Panc1 (cell line): ENCODE data around the gene CITED4. TPM values are rescaled to one million over a fixed set of nuclear protein-coding genes. Genes with fewer than 3 reads are reported as not detected.
A peak's percentile ranks its signal among the peaks of the same experiment; 100 is the strongest.

Experiments used
- ATAC-seq: fragments of 200-7000 bp; cut with Tn5 transposase; 2 replicates; pipeline ENCODE4 v1.9.1; 2020; ENCODE audit warnings: mild to moderate bottlenecking, moderate library complexity
- BruUV-seq: library from RNA; stranded (reverse); fragments of 400-500 nt; replicated peaks from 2 replicates; lab custom pipeline; 2021; lab: Mats Ljungman, UMichigan
- CTCF ChIA-PET: fragments of 300-600 bp; sonication (Branson Sonifier 250); formaldehyde crosslinking; loops from one replicate; lab custom pipeline; 2022; ENCODE audit warnings: antibody characterized with exemption; lab: Charles Lee
- POLR2A ChIA-PET: fragments of 300-600 bp; sonication (Branson Sonifier 250); formaldehyde crosslinking; loops from one replicate; lab custom pipeline; 2022; ENCODE audit warnings: antibody characterized with exemption; lab: Charles Lee
- DNase-seq: peaks from one replicate; pipeline ENCODE4 v3.0.0-alpha.2; 2010; ENCODE audit warnings: low read depth, low spot score
- H3K27ac ChIP-seq: 2 replicates; pipeline ENCODE4 v1.5.1; 2011; ENCODE audit warnings: mild to moderate bottlenecking, low read length, inconsistent platforms
- H3K27me3 ChIP-seq: fragments of 200-500 bp; sonication (Bioruptor generic); 2 replicates; pipeline ENCODE4 v1.6.0; 2014; ENCODE audit warnings: low read length, inconsistent platforms; ENCODE audit not compliant: control insufficient read depth, insufficient read depth
- H3K36me3 ChIP-seq: fragments of 200-500 bp; sonication (Bioruptor generic); 2 replicates; pipeline ENCODE4 v1.5.1; 2014; ENCODE audit warnings: inconsistent platforms, mild to moderate bottlenecking, low read length, moderate library complexity; ENCODE audit not compliant: control insufficient read depth, insufficient read depth
- H3K4me1 ChIP-seq: 2 replicates; pipeline ENCODE4 v1.5.1; 2011; ENCODE audit warnings: inconsistent platforms, mild to moderate bottlenecking, low read length, moderate library complexity; ENCODE audit not compliant: control insufficient read depth, insufficient read depth
- H3K4me3 ChIP-seq, 2 experiments: 2 replicates each; pipeline ENCODE4 v1.5.1; 2011 to 2012; ENCODE audit warnings: low read depth in 2 of 2, low read length in 2 of 2, mild to moderate bottlenecking in 2 of 2, inconsistent platforms in 1 of 2, moderate library complexity in 1 of 2
- H3K9me3 ChIP-seq: fragments of 200-500 bp; sonication (Bioruptor generic); 2 replicates; pipeline ENCODE4 v1.5.1; 2014; ENCODE audit warnings: low read depth, mild to moderate bottlenecking, inconsistent platforms, low read length, moderate library complexity; ENCODE audit not compliant: control insufficient read depth, insufficient read depth
- CTCF ChIP-seq: fragments of 450-650 bp; IDR thresholded peaks from 2 replicates; pipeline ENCODE4 v1.5.1; 2017; ENCODE audit warnings: mild to moderate bottlenecking
- REST ChIP-seq, 2 experiments: IDR thresholded peaks; 2 replicates each; pipeline ENCODE4 v1.6.1; 2011 to 2012; ENCODE audit warnings: low read depth in 2 of 2, control low read depth in 1 of 2, low read length in 1 of 2, mild to moderate bottlenecking in 1 of 2, moderate library complexity in 1 of 2; ENCODE audit not compliant: insufficient read depth in 1 of 2
- SIN3A ChIP-seq: IDR thresholded peaks from 2 replicates; pipeline ENCODE4 v1.6.1; 2012; ENCODE audit warnings: low read depth, mild to moderate bottlenecking, low read length, moderate library complexity, borderline replicate concordance; ENCODE audit not compliant: insufficient read depth
- TCF7L2 ChIP-seq: IDR thresholded peaks from 2 replicates; pipeline ENCODE4 v1.6.1; 2011; ENCODE audit warnings: mild to moderate bottlenecking, low read depth, low read length, inconsistent platforms
- in situ Hi-C: cut with HindIII; loops from 2 replicates; pipeline ENCODE4 v1.10.0; 2016; ENCODE audit warnings: low sequenced_read_pairs, low pct_unique_long_range_greater_than_20kb
- intact Hi-C: fragments of 100-400 bp; cut with micrococcal nuclease; formaldehyde crosslinking; loops from one replicate; pipeline ENCODE4 v1.10.0; 2022; ENCODE audit not compliant: unreplicated experiment
- total RNA-seq: library from RNA; stranded (reverse); gene quantifications from one replicate; pipeline ENCODE4 v1.2.1, GENCODE V29; 2021; ENCODE audit not compliant: unreplicated experiment

CITED4 gene
- total RNA-seq, 1 experiment from 2014 or later: 145 TPM

- in situ Hi-C loops (no loop called here), intact Hi-C loops (no loop called here)
- H3K4me3 ChIP-seq: no peak overlapping the region
- DNase-seq (no peak), ATAC-seq (no peak)
- H3K36me3 ChIP-seq: no peaks in the 10 kb centered on the region
- ChIA-PET CTCF (interaction anchor here (0.6 to 1.7 kb wide), 3 partner anchors 69 to 114 kb away, joined by 4 to 20 read pairs (median 6); no protein-coding TSS in a partner anchor), POLR2A (interaction anchor here (0.6 kb wide), 1 partner anchor 40 kb away, joined by 13 read pairs; no protein-coding TSS in a partner anchor)
- H3K27ac ChIP-seq: no peak overlapping the region
- no TSS peak for BruUV-seq
- peaks cover 25% of the 10 kb centered on the region for H3K4me1 ChIP-seq
- no peak for TF ChIP-seq REST (IDR thresholded peaks at IDR 0.05; ENCODE audit: insufficient read depth in 1 of 2, low read depth in 2 of 2, low read length in 1 of 2)
- no peak for TF ChIP-seq SIN3A
- no peak for TF ChIP-seq CTCF
- TF ChIP-seq TCF7L2: no peak
- no peaks in the 10 kb centered on the region for H3K9me3 ChIP-seq
- no peaks in the 10 kb centered on the region for H3K27me3 ChIP-seq
These were observed 6.0 kb downstream of the CITED4 start for GRCh38 chr1:40856116-40856515.

- intact Hi-C loops (no loop called here), in situ Hi-C loops (no loop called here)
- H3K4me1 ChIP-seq: peaks cover 21% of the 10 kb centered on the region
- H3K27ac ChIP-seq: no peak overlapping the region
- H3K9me3 ChIP-seq: no peaks in the 10 kb centered on the region
- CTCF ChIA-PET: interaction anchor here (0.6 to 1.7 kb wide), 2 partner anchors 94 to 115 kb away, joined by 6 to 20 read pairs; no protein-coding TSS in a partner anchor
- DNase-seq: no peak
- no peak overlapping the region for H3K4me3 ChIP-seq
- POLR2A ChIA-PET: interaction anchor here (0.6 kb wide), 1 partner anchor 41 kb away, joined by 13 read pairs; no protein-coding TSS in a partner anchor
- BruUV-seq: no TSS peak
- no peaks in the 10 kb centered on the region for H3K27me3 ChIP-seq
- no peaks in the 10 kb centered on the region for H3K36me3 ChIP-seq
- TF ChIP-seq SIN3A (no peak), CTCF (peak; percentile 72)
- ATAC-seq: no peak
These were observed 6.7 kb downstream of the CITED4 start for GRCh38 chr1:40855513-40855912.
